ENCODE data around the gene INTS15.

- TF ChIP-seq, protein P1, sequence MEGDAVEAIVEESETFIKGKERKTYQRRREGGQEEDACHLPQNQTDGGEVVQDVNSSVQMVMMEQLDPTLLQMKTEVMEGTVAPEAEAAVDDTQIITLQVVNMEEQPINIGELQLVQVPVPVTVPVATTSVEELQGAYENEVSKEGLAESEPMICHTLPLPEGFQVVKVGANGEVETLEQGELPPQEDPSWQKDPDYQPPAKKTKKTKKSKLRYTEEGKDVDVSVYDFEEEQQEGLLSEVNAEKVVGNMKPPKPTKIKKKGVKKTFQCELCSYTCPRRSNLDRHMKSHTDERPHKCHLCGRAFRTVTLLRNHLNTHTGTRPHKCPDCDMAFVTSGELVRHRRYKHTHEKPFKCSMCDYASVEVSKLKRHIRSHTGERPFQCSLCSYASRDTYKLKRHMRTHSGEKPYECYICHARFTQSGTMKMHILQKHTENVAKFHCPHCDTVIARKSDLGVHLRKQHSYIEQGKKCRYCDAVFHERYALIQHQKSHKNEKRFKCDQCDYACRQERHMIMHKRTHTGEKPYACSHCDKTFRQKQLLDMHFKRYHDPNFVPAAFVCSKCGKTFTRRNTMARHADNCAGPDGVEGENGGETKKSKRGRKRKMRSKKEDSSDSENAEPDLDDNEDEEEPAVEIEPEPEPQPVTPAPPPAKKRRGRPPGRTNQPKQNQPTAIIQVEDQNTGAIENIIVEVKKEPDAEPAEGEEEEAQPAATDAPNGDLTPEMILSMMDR (IDR thresholded peaks at IDR 0.05), result no peak
- no peak for TF ChIP-seq ZFX (IDR thresholded peaks at IDR 0.05; ENCODE audit: borderline replicate concordance)
Observed at GRCh38 chr7:6565655-6566054, 24.2 kb upstream of the INTS15 start.

Measured in 22Rv1 (cell line).